K562 (cell line): ENCODE measurements around the gene RBM17. TPM values are rescaled to one million over a fixed set of nuclear protein-coding genes. Genes with fewer than 3 reads are reported as not detected.
A peak's percentile ranks its signal among the peaks of the same experiment; 100 is the strongest.

ENCODE experiments used
- ATAC-seq: fragments of 200-7000 bp; cut with Tn5 transposase; 3 replicates; pipeline ENCODE4 v1.9.1; 2020; ENCODE audit warnings: moderate library complexity
- BruUV-seq: library from RNA; stranded (reverse); fragments of 400-500 nt; replicated peaks from 2 replicates; lab custom pipeline; 2021; lab: Mats Ljungman, UMichigan
- CTCF ChIA-PET: fragments of 300-600 bp; formaldehyde crosslinking; extraction: SDS; loops from one replicate; lab custom pipeline; 2021; ENCODE audit warnings: low intra/inter-chr PET ratio; lab: Yijun Ruan, JAX
- POLR2A ChIA-PET: fragments of 300-600, 350-650 bp; sonication (Branson Sonifier 250); formaldehyde crosslinking; extraction: SDS; loops from one replicate; lab custom pipeline; 2021; ENCODE audit warnings: antibody characterized with exemption, inconsistent platforms; lab: Yijun Ruan, JAX
- DNase-seq, 4 experiments: peaks; one replicate each; pipeline versions ENCODE4 v3.0.0 to v3.0.0-alpha.2; 2011 to 2018; ENCODE audit warnings: low spot score in 3 of 4, mixed read lengths in 3 of 4; ENCODE audit errors: extremely low read depth in 1 of 4
- FAIRE-seq: peaks from 2 replicates; lab custom pipeline; 2011; peaks lifted over from hg19 to GRCh38; lab: Jason Lieb, UNC
- H2AFZ ChIP-seq: 2 replicates; pipeline ENCODE4 v1.6.0; 2011; ENCODE audit warnings: low read depth, low read length, control low read depth, inconsistent platforms
- H3K27ac ChIP-seq: fragments of 200-600 bp; 3 replicates; pipeline ENCODE4 v1.8.0; 2011; ENCODE audit warnings: low read depth, mild to moderate bottlenecking, control low read depth, inconsistent platforms, low read length, moderate library complexity, mixed read lengths; ENCODE audit errors: extremely low read depth
- H3K27me3 ChIP-seq, 2 experiments: fragments of 300-600 bp in 1 of 2; 2 replicates in 1 of 2; 3 replicates in 1 of 2; pipeline versions ENCODE4 v1.6.0 to v1.8.0; 2011; ENCODE audit warnings: inconsistent platforms in 2 of 2, low read length in 2 of 2, mild to moderate bottlenecking in 1 of 2, mixed read lengths in 1 of 2, moderate library complexity in 1 of 2; ENCODE audit not compliant: control insufficient read depth in 2 of 2, insufficient read depth in 2 of 2
- H3K36me3 ChIP-seq: fragments of 300-600 bp; 3 replicates; pipeline ENCODE4 v1.8.0; 2011; ENCODE audit warnings: mild to moderate bottlenecking, low read length, inconsistent platforms; ENCODE audit not compliant: control insufficient read depth, insufficient read depth
- H3K4me1 ChIP-seq, 2 experiments: fragments of 200-600 bp in 1 of 2; replicated peaks in 1 of 2; 2 replicates in 1 of 2; 3 replicates in 1 of 2; pipeline versions ENCODE4 v1.5.1 to v1.8.0; 2011; ENCODE audit warnings: inconsistent platforms in 2 of 2, low read length in 2 of 2, mild to moderate bottlenecking in 1 of 2, mixed read lengths in 1 of 2, moderate library complexity in 1 of 2; ENCODE audit not compliant: control insufficient read depth in 2 of 2, insufficient read depth in 2 of 2
- H3K4me2 ChIP-seq: 2 replicates; pipeline ENCODE4 v1.6.1; 2011; ENCODE audit warnings: low read length, control low read depth, inconsistent platforms, mixed read lengths; ENCODE audit not compliant: insufficient read depth
- H3K4me3 ChIP-seq: fragments of 200-600 bp; sonication (generic), shearing (Covaris generic); 2 replicates; pipeline ENCODE4 v1.5.1; 2016; ENCODE audit warnings: control low read depth, inconsistent platforms
- H3K79me2 ChIP-seq: fragments of 200-600 bp; 3 replicates; pipeline ENCODE4 v1.8.0; 2011; ENCODE audit warnings: low read length, inconsistent platforms; ENCODE audit not compliant: control insufficient read depth, insufficient read depth
- H3K9ac ChIP-seq, 2 experiments: 2 replicates each; pipeline versions ENCODE4 v1.6.0 to v1.6.1; 2011; ENCODE audit warnings: low read depth in 2 of 2, low read length in 2 of 2, control low read depth in 1 of 2, inconsistent platforms in 1 of 2, mild to moderate bottlenecking in 1 of 2, mixed read lengths in 1 of 2; ENCODE audit not compliant: insufficient read depth in 1 of 2
- H3K9me1 ChIP-seq: one replicate; pipeline ENCODE4 v1.6.0; 2011; ENCODE audit warnings: inconsistent platforms, mild to moderate bottlenecking, low read length, moderate library complexity; ENCODE audit not compliant: control insufficient read depth, insufficient read depth
- H3K9me3 ChIP-seq: replicated peaks from 2 replicates; pipeline ENCODE4 v1.5.1; 2011; ENCODE audit warnings: low read depth, low read length, inconsistent platforms; ENCODE audit not compliant: control insufficient read depth, insufficient read depth
- H4K20me1 ChIP-seq: replicated peaks from 2 replicates; pipeline ENCODE4 v1.6.1; 2011; ENCODE audit warnings: low read length, inconsistent platforms, mixed read lengths; ENCODE audit not compliant: control insufficient read depth, insufficient read depth
- ADNP ChIP-seq: fragments of 200-800 bp; sonication (Bioruptor generic); IDR thresholded peaks from 2 replicates; pipeline ENCODE4 v1.6.1; 2016; ENCODE audit warnings: missing genetic modification characterization, missing compliant biosample characterization
- BHLHE40 ChIP-seq: IDR thresholded peaks from 2 replicates; pipeline ENCODE4 v1.6.1; 2011; ENCODE audit warnings: low read length, improper control_type of control experiment
- CHCHD3 ChIP-seq: fragments of 250-450 bp; sonication (Bioruptor Pico); IDR thresholded peaks from 2 replicates; pipeline ENCODE4 v2.1.2; 2022; ENCODE audit warnings: mild to moderate bottlenecking
- E2F8 ChIP-seq: fragments of 450-650 bp; IDR thresholded peaks from 2 replicates; pipeline ENCODE4 v1.7.1; 2018; ENCODE audit warnings: mild to moderate bottlenecking, low read depth; ENCODE audit not compliant: partially characterized antibody
- ETV1 ChIP-seq: fragments of 450-650 bp; conservative IDR thresholded peaks from 2 replicates; pipeline ENCODE4 v1.6.1; 2016; ENCODE audit warnings: missing genetic modification characterization, control low read depth, low read depth, missing compliant biosample characterization
- HDAC8 ChIP-seq: fragments of 450-650 bp; IDR thresholded peaks from 2 replicates; pipeline ENCODE4 v1.6.1; 2016; ENCODE audit warnings: mild to moderate bottlenecking, missing genetic modification characterization, moderate library complexity, missing compliant biosample characterization
- IRF1 ChIP-seq: sonication (generic); formaldehyde crosslinking; IDR thresholded peaks from 2 replicates; pipeline ENCODE4 v1.8.0; 2022; ENCODE audit warnings: missing genetic modification reagents, mild to moderate bottlenecking, borderline replicate concordance
- MCM3 ChIP-seq: fragments of 450-650 bp; IDR thresholded peaks from 2 replicates; pipeline ENCODE4 v1.6.1; 2016
- MEIS2 ChIP-seq: fragments of 450-650 bp; IDR thresholded peaks from 2 replicates; pipeline ENCODE4 v1.6.1; 2014; ENCODE audit warnings: mild to moderate bottlenecking; ENCODE audit not compliant: partially characterized antibody
- PCBP1 ChIP-seq: fragments of 200-400 bp; formaldehyde crosslinking; IDR thresholded peaks from 2 replicates; pipeline ENCODE4 v1.6.1; 2018; ENCODE audit warnings: mild to moderate bottlenecking, low read depth, low read length; ENCODE audit not compliant: poor library complexity, severe bottlenecking
- POLR2H ChIP-seq: IDR thresholded peaks from 2 replicates; pipeline ENCODE4 v1.6.1; 2016; ENCODE audit warnings: missing genetic modification characterization, low read depth, mild to moderate bottlenecking, control low read depth, missing compliant biosample characterization, moderate library complexity
- PURB ChIP-seq: sonication (generic); formaldehyde crosslinking; IDR thresholded peaks from 2 replicates; pipeline ENCODE4 v1.9.0; 2021; ENCODE audit warnings: low read depth, mild to moderate bottlenecking, missing genetic modification reagents
- SETDB1 ChIP-seq: IDR thresholded peaks from one replicate; pipeline ENCODE4 v1.6.1; 2012; ENCODE audit warnings: low read length, control low read depth, inconsistent platforms
- ZBTB34 ChIP-seq: fragments of 250-450 bp; sonication (Bioruptor Pico); IDR thresholded peaks from 2 replicates; pipeline ENCODE4 v1.8.0; 2021; ENCODE audit warnings: mild to moderate bottlenecking, moderate library complexity
- ZNF12 ChIP-seq: sonication (generic); formaldehyde crosslinking; IDR thresholded peaks from 2 replicates; pipeline ENCODE4 v1.4.0; 2020; ENCODE audit warnings: mild to moderate bottlenecking, missing genetic modification reagents
- ZNF707 ChIP-seq: fragments of 250-450 bp; sonication (Bioruptor Pico); conservative IDR thresholded peaks from 2 replicates; pipeline ENCODE4 v1.8.0; 2022; ENCODE audit warnings: inconsistent platforms, mild to moderate bottlenecking, moderate library complexity
- WGBS: fragments of 100-300 bp; shearing (Covaris generic); methylation state at CpG from one replicate; pipeline ENCODE4 v1.1.6; 2016; ENCODE audit warnings: low coverage, mixed read lengths; ENCODE audit not compliant: insufficient coverage; ENCODE audit errors: missing lambda C conversion rate; 5-methylcytosine and 5-hydroxymethylcytosine counted together
- in situ Hi-C: fragments of 300-500 bp; cut with MboI; formaldehyde crosslinking; loops from 4 replicates; pipeline ENCODE4 v1.15.0; 2018; ENCODE audit warnings: inconsistent platforms, mixed read lengths
- intact Hi-C: fragments of 100-400 bp; cut with micrococcal nuclease; formaldehyde crosslinking; loops from 2 replicates; pipeline ENCODE4 v1.14.2; 2022
- polyA plus RNA-seq, 8 experiments: library from polyadenylated mRNA; depleted of rRNA in 4 of 8; stranded (reverse) in 5 of 8; unstranded in 3 of 8; fragments of >200 nt; fragmentation: Nextera tagmentation in 2 of 8; fragmentation: Illumina TruSeq in 1 of 8; extraction: Ambion mirVana in 2 of 8; extraction: Trizol in 1 of 8; gene quantifications; 2 replicates each; pipeline versions ENCODE4 v1.2.1 to v1.2.3, GENCODE V29; 2011 to 2014; ENCODE audit warnings: inconsistent platforms in 1 of 8, missing spikeins in 1 of 8
- total RNA-seq, 7 experiments: library from RNA; depleted of rRNA in 6 of 7; stranded (reverse); fragments of >200 nt in 6 of 7; fragmentation: Illumina TruSeq in 2 of 7; extraction: Trizol in 2 of 7; gene quantifications; 2 replicates each; pipeline versions ENCODE4 v1.2.1 to v1.2.3, GENCODE V29; 2011 to 2021; ENCODE audit warnings: low replicate concordance in 1 of 7

Gene RBM17
- total and polyA plus RNA-seq, 9 of the 15 experiments (the other 6 are each of a cell fraction or from before 2014, with no cell fraction given), result 23.6 to 217 (median 124) TPM

- TF ChIP-seq PURB (CRISPR knock-in tag) (no peak), ZNF12 (CRISPR knock-in tag) (no peak), ETV1 (tag) (no peak), E2F8 (no peak), MEIS2 (peak; percentile 96), PCBP1 (no peak), POLR2H (tag) (no peak), BHLHE40 (peak; percentile 49)
These were observed at the start of gene RBM17 (continued) for GRCh38 chr10:6088721-6089333.

GRCh38 chr10:6039711-6040110 lies 49.1 kb upstream of the RBM17 start:
- TF ChIP-seq ZNF707 (CRISPR knock-in tag) (no peak), SETDB1 (no peak), IRF1 (no peak), CHCHD3 (no peak), HDAC8 (tag) (no peak), ZBTB34 (CRISPR knock-in tag) (no peak), ADNP (tag) (no peak), MCM3 (no peak)
- Histone ChIP-seq H2AFZ (no peak overlapping the region), H3K27me3 (peaks cover 5 to 12% of the 10 kb centered on the region in 2 experiments), H3K4me1 (peaks cover 0 to 5% of the 10 kb centered on the region in 2 experiments; a peak in 2 of 5 replicates), H3K9me3 (no peaks in the 10 kb centered on the region), H3K4me2 (no peak overlapping the region), H3K79me2 (no peaks in the 10 kb centered on the region), H4K20me1 (no peaks in the 10 kb centered on the region; the same call in 1 of the 2 replicates), H3K27ac (no peak overlapping the region), H3K9me1 (no peaks in the 10 kb centered on the region), H3K36me3 (no peaks in the 10 kb centered on the region), H3K4me3 (no peak overlapping the region), H3K9ac (no peak overlapping the region)
- intact Hi-C loops, result no loop called here
- 15% methylated on average over 4 of the region's 4 CpGs for WGBS
- no TSS peak for BruUV-seq
- ATAC-seq, result no peak
- CTCF ChIA-PET, result no interaction called here
- in situ Hi-C loops, result no loop called here
- DNase-seq, result no peak
- no peak for FAIRE-seq
- POLR2A ChIA-PET, result no interaction called here
